H1 (cell line): Measurements from ENCODE around the gene USB1. TPM values are rescaled to one million over a fixed set of nuclear protein-coding genes. Genes with fewer than 3 reads are reported as not detected.

Experiments
- CTCF ChIA-PET: fragments of 300-600 bp; sonication (Branson Sonifier 250); formaldehyde crosslinking; loops from one replicate; lab custom pipeline; 2021; ENCODE audit not compliant: partially characterized antibody; lab: Charles Lee
- POLR2A ChIA-PET: fragments of 300-600 bp; sonication (Branson Sonifier 250); formaldehyde crosslinking; loops from one replicate; lab custom pipeline; 2021; ENCODE audit warnings: inconsistent platforms; ENCODE audit not compliant: partially characterized antibody; lab: Charles Lee
- DNase-seq, 2 experiments: peaks; one replicate each; pipeline versions ENCODE4 v3.0.0 to v3.0.0-alpha.2; 2010 to 2022; ENCODE audit warnings: low spot score in 2 of 2, low read depth in 1 of 2, mixed read lengths in 1 of 2
- FAIRE-seq: peaks from 2 replicates; lab custom pipeline; 2011; peaks lifted over from hg19 to GRCh38; lab: Jason Lieb, UNC
- H2AFZ ChIP-seq: 2 replicates; pipeline ENCODE4 v1.8.1; 2012; ENCODE audit warnings: low read length, inconsistent platforms
- H2AK5ac ChIP-seq: 2 replicates; pipeline ENCODE4 v1.6.1; 2013; ENCODE audit warnings: low read depth, low read length
- H2BK120ac ChIP-seq: replicated peaks from 2 replicates; pipeline ENCODE3; 2013; ENCODE audit warnings: low read depth, low read length, inconsistent platforms
- H2BK12ac ChIP-seq: 2 replicates; pipeline ENCODE4 v1.6.1; 2013; ENCODE audit warnings: low read depth, low read length
- H2BK15ac ChIP-seq: 2 replicates; pipeline ENCODE4 v1.6.1; 2013; ENCODE audit warnings: low read length
- H2BK20ac ChIP-seq: 2 replicates; pipeline ENCODE4 v1.6.1; 2013; ENCODE audit warnings: low read length
- H2BK5ac ChIP-seq: 2 replicates; pipeline ENCODE4 v1.6.1; 2013; ENCODE audit warnings: low read depth, low read length
- H3K14ac ChIP-seq: 2 replicates; pipeline ENCODE4 v1.6.1; 2013; ENCODE audit warnings: inconsistent platforms; ENCODE audit not compliant: insufficient read length
- H3K18ac ChIP-seq: 2 replicates; pipeline ENCODE4 v1.6.1; 2013; ENCODE audit warnings: low read length; ENCODE audit errors: extremely low read depth
- H3K23ac ChIP-seq: 2 replicates; pipeline ENCODE4 v1.6.1; 2013; ENCODE audit warnings: inconsistent platforms; ENCODE audit not compliant: insufficient read length
- H3K23me2 ChIP-seq: 2 replicates; pipeline ENCODE4 v1.6.1; 2013; ENCODE audit warnings: low read depth, low read length
- H3K27ac ChIP-seq: 2 replicates; pipeline ENCODE4 v1.6.1; 2011; ENCODE audit warnings: low read depth, low read length, inconsistent platforms
- H3K27me3 ChIP-seq, 4 experiments: replicated peaks in 1 of 4; 1 replicate in 1 of 4; 2 replicates in 3 of 4; pipeline versions ENCODE4 v1.6.1 to v1.8.1; 2011 to 2013; ENCODE audit warnings: low read length in 3 of 4, mild to moderate bottlenecking in 3 of 4, inconsistent platforms in 2 of 4, mixed read lengths in 2 of 4, moderate library complexity in 1 of 4; ENCODE audit not compliant: control insufficient read depth in 3 of 4, insufficient read depth in 3 of 4; ENCODE audit errors: extremely low read depth in 1 of 4
- H3K36me3 ChIP-seq, 4 experiments: 2 replicates each; pipeline versions ENCODE4 v1.6.1 to v1.8.1; 2011 to 2013; ENCODE audit warnings: mild to moderate bottlenecking in 4 of 4, low read length in 3 of 4, moderate library complexity in 2 of 4, control low read depth in 1 of 4, inconsistent platforms in 1 of 4; ENCODE audit not compliant: insufficient read depth in 4 of 4, control insufficient read depth in 2 of 4
- H3K4ac ChIP-seq: replicated peaks from 2 replicates; pipeline ENCODE3; 2013; ENCODE audit warnings: low read length, low read depth, mixed read lengths, inconsistent platforms; ENCODE audit not compliant: insufficient read length
- H3K4me1 ChIP-seq, 4 experiments: replicated peaks in 1 of 4; 1 replicate in 1 of 4; 2 replicates in 3 of 4; pipeline versions ENCODE4 v1.6.1 to v1.8.1; 2011 to 2013; ENCODE audit warnings: low read length in 3 of 4, inconsistent platforms in 2 of 4, mixed read lengths in 1 of 4; ENCODE audit not compliant: insufficient read depth in 4 of 4, control insufficient read depth in 3 of 4
- H3K4me2 ChIP-seq, 2 experiments: 2 replicates each; pipeline versions ENCODE4 v1.6.1 to v1.8.1; 2011 to 2013; ENCODE audit warnings: low read depth in 2 of 2, low read length in 2 of 2, control low read depth in 1 of 2, inconsistent platforms in 1 of 2, mild to moderate bottlenecking in 1 of 2; ENCODE audit not compliant: insufficient read depth in 1 of 2
- H3K4me3 ChIP-seq, 4 experiments: fragments of 200-600, 300-600 bp in 1 of 4; sonication (generic), shearing (Covaris generic), sonication (Bioruptor Twin) in 1 of 4; 2 replicates each; pipeline versions ENCODE4 v1.5.1 to v1.8.1; 2011 to 2016; ENCODE audit warnings: low read length in 4 of 4, low read depth in 3 of 4, control low read depth in 2 of 4, inconsistent platforms in 2 of 4, mild to moderate bottlenecking in 2 of 4, mixed read lengths in 1 of 4, moderate library complexity in 1 of 4; ENCODE audit not compliant: insufficient read depth in 2 of 4; ENCODE audit errors: extremely low read depth in 1 of 4
- H3K56ac ChIP-seq: replicated peaks from 2 replicates; pipeline ENCODE3; 2013; ENCODE audit warnings: low read depth, mild to moderate bottlenecking, mixed read lengths, low read length, inconsistent platforms; ENCODE audit not compliant: insufficient read length
- H3K79me1 ChIP-seq: 2 replicates; pipeline ENCODE4 v1.6.1; 2013; ENCODE audit warnings: low read depth, low read length, control low read depth
- H3K79me2 ChIP-seq, 2 experiments: 2 replicates each; pipeline versions ENCODE4 v1.6.1 to v1.8.1; 2012 to 2013; ENCODE audit warnings: low read length in 2 of 2, mild to moderate bottlenecking in 2 of 2, inconsistent platforms in 1 of 2; ENCODE audit not compliant: insufficient read depth in 2 of 2, control insufficient read depth in 1 of 2
- H3K9ac ChIP-seq, 4 experiments: replicated peaks in 1 of 4; 1 replicate in 1 of 4; 2 replicates in 3 of 4; pipeline versions ENCODE4 v1.6.1 to v1.8.1; 2011 to 2013; ENCODE audit warnings: low read depth in 3 of 4, low read length in 3 of 4, control low read depth in 2 of 4, mild to moderate bottlenecking in 2 of 4, moderate library complexity in 2 of 4, inconsistent platforms in 1 of 4; ENCODE audit errors: extremely low read depth in 1 of 4
- H3K9me3 ChIP-seq, 2 experiments: 2 replicates each; pipeline versions ENCODE4 v1.6.1 to v1.8.1; 2012 to 2013; ENCODE audit warnings: mild to moderate bottlenecking in 2 of 2, moderate library complexity in 2 of 2, control low read depth in 1 of 2, inconsistent platforms in 1 of 2, low read depth in 1 of 2, low read length in 1 of 2, mixed read lengths in 1 of 2; ENCODE audit not compliant: insufficient read depth in 2 of 2
- H4K20me1 ChIP-seq, 2 experiments: replicated peaks in 1 of 2; 2 replicates each; pipeline versions ENCODE3 to v1.8.1; 2011 to 2013; ENCODE audit warnings: inconsistent platforms in 2 of 2, low read length in 2 of 2, mild to moderate bottlenecking in 1 of 2; ENCODE audit not compliant: insufficient read depth in 2 of 2, control insufficient read depth in 1 of 2
- H4K5ac ChIP-seq: 2 replicates; pipeline ENCODE4 v1.6.1; 2013; ENCODE audit warnings: low read length, low read depth, mixed read lengths, inconsistent platforms; ENCODE audit not compliant: insufficient read length
- H4K8ac ChIP-seq: 2 replicates; pipeline ENCODE4 v1.8.0; 2013; ENCODE audit warnings: mild to moderate bottlenecking, moderate library complexity, low read length, inconsistent platforms; ENCODE audit not compliant: insufficient read depth; ENCODE audit errors: extremely low read depth
- H4K91ac ChIP-seq: replicated peaks from 2 replicates; pipeline ENCODE3; 2013; ENCODE audit warnings: low read length, mixed read lengths, inconsistent platforms; ENCODE audit not compliant: insufficient read length
- ATF2 ChIP-seq: IDR thresholded peaks from 2 replicates; pipeline ENCODE4 v1.6.1; 2012; ENCODE audit warnings: low read length, inconsistent platforms
- CBX8 ChIP-seq: fragments of 300-800, 300-1000 bp; sonication (generic); IDR thresholded peaks from 2 replicates; pipeline ENCODE4 v1.7.1; 2016; ENCODE audit warnings: low read depth, low read length, borderline replicate concordance
- CTBP2 ChIP-seq: IDR thresholded peaks from 2 replicates; pipeline ENCODE4 v1.7.0; 2011; ENCODE audit warnings: borderline replicate concordance, mild to moderate bottlenecking, moderate library complexity, mixed read lengths, low read length; ENCODE audit not compliant: insufficient read depth, insufficient read length
- PHF8 ChIP-seq: fragments of 200-600 bp; sonication (generic); conservative IDR thresholded peaks from 2 replicates; pipeline ENCODE4 v1.7.1; 2012; ENCODE audit warnings: low read depth, mild to moderate bottlenecking, inconsistent platforms, low read length, moderate library complexity
- RFX5 ChIP-seq: IDR thresholded peaks from 2 replicates; pipeline ENCODE4 v1.6.1; 2011; ENCODE audit warnings: low read depth, low read length, improper control_type of control experiment, borderline replicate concordance
- SIRT6 ChIP-seq: IDR thresholded peaks from one replicate; pipeline ENCODE4 v1.7.1; 2012; ENCODE audit warnings: low read length, inconsistent platforms
- SP2 ChIP-seq: IDR thresholded peaks from 2 replicates; pipeline ENCODE4 v1.6.1; 2012; ENCODE audit warnings: mild to moderate bottlenecking, low read length, inconsistent platforms
- TAF1 ChIP-seq: IDR thresholded peaks from 2 replicates; pipeline ENCODE4 v1.6.1; 2011; ENCODE audit warnings: mild to moderate bottlenecking, low read depth, low read length
- TBP ChIP-seq: IDR thresholded peaks from 2 replicates; pipeline ENCODE4 v1.6.1; 2011; ENCODE audit warnings: low read depth, low read length, improper control_type of control experiment
- TEAD4 ChIP-seq: IDR thresholded peaks from 2 replicates; pipeline ENCODE4 v1.6.1; 2012; ENCODE audit warnings: low read depth, low read length, inconsistent platforms, mixed read lengths
- ZNF274 ChIP-seq: IDR thresholded peaks from 2 replicates; pipeline ENCODE4 v1.7.0; 2012; ENCODE audit warnings: low read length, borderline replicate concordance; ENCODE audit errors: extremely low read depth
- WGBS, 2 experiments: shearing (Covaris generic) in 1 of 2; methylation state at CpG; one replicate each; pipeline versions ENCODE4 v1.1.6 to v1.1.7; 2013 to 2015; ENCODE audit warnings: low lambda C conversion rate in 2 of 2, mixed read lengths in 2 of 2, inconsistent platforms in 1 of 2, low coverage in 1 of 2, missing lambda C conversion rate in 1 of 2; ENCODE audit not compliant: insufficient replicate concordance in 2 of 2, insufficient coverage in 1 of 2, insufficient read length in 1 of 2; ENCODE audit errors: extremely low coverage in 1 of 2, missing lambda C conversion rate in 1 of 2; 5-methylcytosine and 5-hydroxymethylcytosine counted together
- polyA plus RNA-seq, 7 experiments: library from polyadenylated mRNA; depleted of rRNA in 3 of 7; stranded (reverse) in 5 of 7; unstranded in 2 of 7; fragments of >200 nt in 5 of 7; fragments of 200-250 nt in 2 of 7; gene quantifications; 1 replicate in 5 of 7; 2 replicates in 1 of 7; 4 replicates in 1 of 7; pipeline versions ENCODE4 v1.2.1 to v1.2.3, GENCODE V29; 2011 to 2013; ENCODE audit warnings: missing spikeins in 2 of 7, mixed read lengths in 2 of 7
- total RNA-seq: library from RNA; stranded (reverse); fragmentation: NEBNext Ultra II Directional; extraction: Animal tissue kit (Norgen Biotek cat#: 25700); gene quantifications from 2 replicates; pipeline ENCODE4 v1.2.1, GENCODE V29; 2021

USB1 gene
- total and polyA plus RNA-seq, 2 of the 8 experiments (the other 6 are each of a cell fraction or from before 2014, with no cell fraction given), result 65.4 to 75.9 TPM

- Histone ChIP-seq H3K4me3 (no peak overlapping the region), H3K9ac (no peak overlapping the region), H4K20me1 (no peaks in the 10 kb centered on the region), H3K18ac (no peak overlapping the region), H2BK20ac (no peak overlapping the region), H3K9me3 (no peaks in the 10 kb centered on the region), H2AFZ (no peak overlapping the region), H3K27ac (no peak overlapping the region), H3K23me2 (no peaks in the 10 kb centered on the region), H2BK5ac (no peak overlapping the region), H3K4ac (no peak overlapping the region), H4K8ac (no peak overlapping the region), H2AK5ac (no peak overlapping the region), H3K27me3 (no peaks in the 10 kb centered on the region), H2BK120ac (no peak overlapping the region), H3K36me3 (no peaks in the 10 kb centered on the region), H3K23ac (no peak overlapping the region), H3K56ac (no peak overlapping the region), H3K4me1 (peaks cover 0 to 10% (median 5%) of the 10 kb centered on the region in 4 experiments; a peak in 6 of 7 replicates), H3K4me2 (no peak overlapping the region), H4K91ac (no peak overlapping the region), H3K79me1 (no peaks in the 10 kb centered on the region), H3K79me2 (no peaks in the 10 kb centered on the region), H3K14ac (no peak overlapping the region), H4K5ac (no peak overlapping the region), H2BK15ac (peak overlapping the region; percentile 40), H2BK12ac (no peak overlapping the region)
- no peak for FAIRE-seq
- CTCF ChIA-PET, result interaction anchor here (0.8 to 5.6 kb wide), 15 partner anchors 8 to 380 kb away, joined by 3 to 40 read pairs (median 4); no protein-coding TSS in a partner anchor
- 91% methylated on average over 7 of the region's 8 CpGs; no CpG with 5 or more reads in 1 of the 2 experiments for WGBS, 2 experiments
- DNase-seq, result no peak
- POLR2A ChIA-PET, result interaction anchor here (0.6 to 1.2 kb wide), 4 partner anchors 28 to 266 kb away, joined by 3 to 4 read pairs (median 3); partner anchors contain the start of gene KATNB1
- TF ChIP-seq TBP (no peak), SIRT6 (no peak), RFX5 (no peak), CTBP2 (no peak), SP2 (no peak), TEAD4 (no peak), ZNF274 (no peak), ATF2 (no peak), PHF8 (no peak), TAF1 (no peak), CBX8 (no peak)
These were observed 44.1 kb upstream of the USB1 start for GRCh38 chr16:57956924-57957672.
